AG10803 (cell line): ENCODE data around the gene SLC13A5.
"Not testable (repeated sequence)": the region's sequence is repeated elsewhere in the genome, so short reads cannot be mapped to it uniquely, and the experiment has no call there.

Experiments
- DNase-seq: peaks from one replicate; pipeline ENCODE4 v3.0.0; 2010; ENCODE audit warnings: low read depth
- H3K4me3 ChIP-seq: 2 replicates; pipeline ENCODE4 v1.5.1; 2011; ENCODE audit warnings: mild to moderate bottlenecking, low read length, control low read depth
- CTCF ChIP-seq: conservative IDR thresholded peaks from 2 replicates; pipeline ENCODE4 v1.5.1; 2011; ENCODE audit warnings: mild to moderate bottlenecking, low read length, control low read depth, inconsistent platforms

SLC13A5 gene

GRCh38 chr17:6695565-6695964, 17.6 kb downstream of the SLC13A5 start:
- TF ChIP-seq CTCF: no peak
- H3K4me3 ChIP-seq: no peak overlapping the region
- DNase-seq: no peak

- TF ChIP-seq CTCF: no peak
- no peak overlapping the region for H3K4me3 ChIP-seq
- no peak for DNase-seq
Measured at GRCh38 chr17:6695051-6695450, 18.1 kb downstream of the SLC13A5 start.

- H3K4me3 ChIP-seq, DNase-seq: not testable (repeated sequence)
Measured at GRCh38 chr17:6691958-6692357, 21.2 kb downstream of the SLC13A5 start.

GRCh38 chr17:6691546-6691945, 21.6 kb downstream of the SLC13A5 start:
- H3K4me3 ChIP-seq: no peak overlapping the region
- no peak for TF ChIP-seq CTCF
- no peak for DNase-seq

DNA sequence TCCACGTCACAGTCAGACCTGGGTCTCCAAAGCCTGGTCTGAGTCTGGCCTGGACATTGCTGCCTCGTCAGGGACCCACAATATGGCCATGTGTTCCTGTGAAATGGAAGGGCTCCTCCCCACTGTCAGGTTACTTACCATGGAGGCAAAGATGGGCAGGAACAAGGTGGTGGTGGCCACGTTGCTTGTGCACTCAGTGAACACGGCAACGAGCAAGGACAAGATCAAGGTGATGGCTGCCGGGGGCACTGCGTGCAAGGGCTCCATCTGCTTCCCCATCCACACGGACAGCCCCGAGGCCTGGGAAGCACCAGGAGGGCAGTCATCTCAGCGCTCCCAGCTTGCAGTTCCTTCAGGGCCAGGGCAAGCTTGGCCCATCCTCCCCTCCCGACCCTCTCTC, 22.5 kb downstream of the SLC13A5 start:
- TF ChIP-seq CTCF: no peak
- DNase-seq: no peak
- no peak overlapping the region for H3K4me3 ChIP-seq

DNA sequence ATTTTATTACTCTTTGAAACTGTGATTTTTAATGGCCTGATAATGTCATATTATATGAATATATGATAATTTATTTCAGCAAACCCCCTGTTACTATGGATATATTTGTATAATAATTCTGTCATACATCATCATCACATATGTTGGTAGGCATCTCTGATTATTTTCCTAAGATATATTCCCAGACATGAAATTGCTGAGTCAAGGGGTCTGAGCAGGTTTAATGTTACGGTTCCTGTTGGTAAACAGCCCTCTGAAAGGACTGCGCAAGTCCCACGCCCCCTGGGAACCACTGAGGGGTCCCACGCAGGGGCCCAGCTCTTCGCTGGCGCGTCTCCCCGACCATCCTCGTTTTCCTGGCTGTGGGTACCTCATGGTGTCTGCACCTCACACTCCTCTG, 24.2 kb downstream of the SLC13A5 start:
- no peak for TF ChIP-seq CTCF
- no peak for DNase-seq
- H3K4me3 ChIP-seq: no peak overlapping the region

DNA sequence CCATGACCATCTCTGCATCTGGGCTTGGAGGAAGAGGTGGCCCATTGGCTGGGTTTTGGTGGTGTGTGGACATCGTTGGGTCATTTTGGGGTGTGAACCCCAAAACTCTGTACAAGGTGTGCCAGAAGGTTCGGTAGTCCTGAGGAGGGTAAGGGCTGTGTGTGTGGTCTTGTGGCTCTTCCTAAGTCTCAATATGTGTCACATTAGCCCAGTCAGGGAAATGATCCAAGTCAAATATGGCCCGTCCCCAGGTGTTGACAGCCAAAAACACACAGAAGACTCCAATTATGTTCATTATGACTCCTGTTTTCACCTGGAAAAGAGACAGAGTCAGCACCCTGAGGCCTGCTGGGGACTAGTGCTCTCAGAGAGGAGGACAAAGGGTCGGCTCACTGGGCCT, 27.1 kb downstream of the SLC13A5 start:
- TF ChIP-seq CTCF: no peak
- H3K4me3 ChIP-seq: no peak overlapping the region
- DNase-seq: no peak

GRCh38 chr17:6684881-6685767, 28.0 kb downstream of the SLC13A5 start:
- no peak overlapping the region for H3K4me3 ChIP-seq
- TF ChIP-seq CTCF: no peak
- DNase-seq: no peak
